AG09319 (cell line): ENCODE data around the gene DIPK1B.

Experiments used
- DNase-seq: peaks from one replicate; pipeline ENCODE4 v3.0.0-alpha.2; 2010; ENCODE audit warnings: low read depth; ENCODE audit errors: extremely low read depth
- CTCF ChIP-seq: IDR thresholded peaks from 2 replicates; pipeline ENCODE4 v1.5.1; 2011; ENCODE audit warnings: low read depth, mild to moderate bottlenecking, inconsistent platforms, low read length, moderate library complexity

DIPK1B gene

GRCh38 chr9:136719195-136719880 lies 7.0 kb downstream of the DIPK1B start:
- TF ChIP-seq CTCF = no peak
- no peak for DNase-seq

- DNase-seq = no peak
- no peak for TF ChIP-seq CTCF
Observed at GRCh38 chr9:136720251-136720897, 8.0 kb downstream of the DIPK1B start.

- TF ChIP-seq CTCF = no peak
- no peak for DNase-seq
Observed at GRCh38 chr9:136720898-136721338, 8.5 kb downstream of the DIPK1B start.

GRCh38 chr9:136721339-136722092 lies 9.1 kb downstream of the DIPK1B start:
- DNase-seq = no peak
- TF ChIP-seq CTCF = no peak

GRCh38 chr9:136722093-136722968 lies 10.0 kb downstream of the DIPK1B start:
- no peak for TF ChIP-seq CTCF
- no peak for DNase-seq

- TF ChIP-seq CTCF = no peak
- DNase-seq = no peak
Observed at GRCh38 chr9:136722969-136723356, 10.6 kb downstream of the DIPK1B start.
